GM23338 (cell line): ENCODE results near the gene ARPP21. TPM values are rescaled to one million over a fixed set of nuclear protein-coding genes. Genes with fewer than 3 reads are reported as not detected.

Experiments
- ATAC-seq: fragments of 200-7000 bp; cut with Tn5 transposase; 3 replicates; pipeline ENCODE4 v1.9.1; 2020
- DNase-seq: peaks from one replicate; pipeline ENCODE4 v3.0.0-alpha.2; 2015; ENCODE audit warnings: low spot score
- H2AFZ ChIP-seq: fragments of 200-600 bp; sonication (generic); 2 replicates; pipeline ENCODE4 v1.8.0; 2016; ENCODE audit warnings: antibody characterized with exemption, mild to moderate bottlenecking, moderate library complexity
- H3F3A ChIP-seq: fragments of 200-600 bp; sonication (generic); replicated peaks from 2 replicates; pipeline ENCODE4 v1.8.0; 2017; ENCODE audit warnings: antibody characterized with exemption, mixed run types, low read depth
- H3K27ac ChIP-seq: fragments of 200-600 bp; sonication (generic); 2 replicates; pipeline ENCODE4 v1.6.1; 2016; ENCODE audit warnings: low read depth
- H3K27me3 ChIP-seq: fragments of 200-600 bp; sonication (generic); 2 replicates; pipeline ENCODE4 v1.8.0; 2016; ENCODE audit warnings: mild to moderate bottlenecking, mixed run types, moderate library complexity; ENCODE audit not compliant: insufficient read depth
- H3K36me3 ChIP-seq: fragments of 200-600 bp; sonication (generic); 2 replicates; pipeline ENCODE4 v1.8.0; 2016; ENCODE audit warnings: mild to moderate bottlenecking; ENCODE audit not compliant: insufficient read depth
- H3K4me1 ChIP-seq: fragments of 200-600 bp; sonication (generic); 2 replicates; pipeline ENCODE4 v1.8.0; 2016; ENCODE audit warnings: mild to moderate bottlenecking, moderate library complexity; ENCODE audit not compliant: insufficient read depth
- H3K4me2 ChIP-seq: fragments of 200-600 bp; sonication (generic); 2 replicates; pipeline ENCODE4 v1.7.1; 2017; ENCODE audit warnings: mixed run types
- H3K4me3 ChIP-seq: fragments of 200-600 bp; sonication (generic); 2 replicates; pipeline ENCODE4 v1.6.1; 2016; ENCODE audit warnings: mixed run types
- H3K79me2 ChIP-seq: fragments of 200-600 bp; sonication (generic); replicated peaks from 2 replicates; pipeline ENCODE4 v1.8.0; 2017; ENCODE audit warnings: mild to moderate bottlenecking; ENCODE audit not compliant: insufficient read depth
- H3K9me2 ChIP-seq: fragments of 200-600 bp; sonication (generic); 2 replicates; pipeline ENCODE4 v1.8.0; 2017; ENCODE audit not compliant: insufficient read depth
- H4K20me1 ChIP-seq: fragments of 200-600 bp; sonication (generic); replicated peaks from 2 replicates; pipeline ENCODE4 v1.8.0; 2017; ENCODE audit warnings: mild to moderate bottlenecking; ENCODE audit not compliant: insufficient read depth
- H3K27ac Mint-ChIP-seq: 2 replicates; pipeline ENCODE4 v1.8.0; 2020; ENCODE audit warnings: inconsistent platforms, mild to moderate bottlenecking, moderate library complexity, mixed read lengths
- H3K27me3 Mint-ChIP-seq: 3 replicates; pipeline ENCODE4 v1.8.0; 2022; ENCODE audit warnings: low read depth, mild to moderate bottlenecking, moderate library complexity, mixed read lengths, inconsistent platforms; ENCODE audit not compliant: insufficient read depth, poor library complexity
- H3K36me3 Mint-ChIP-seq: 3 replicates; pipeline ENCODE4 v1.8.0; 2021; ENCODE audit warnings: low read depth, mild to moderate bottlenecking, inconsistent platforms, moderate library complexity, mixed read lengths
- H3K4me1 Mint-ChIP-seq: 3 replicates; pipeline ENCODE4 v1.8.0; 2020; ENCODE audit warnings: mild to moderate bottlenecking, inconsistent platforms, mixed read lengths
- H3K4me3 Mint-ChIP-seq: 3 replicates; pipeline ENCODE4 v1.8.0; 2021; ENCODE audit warnings: moderate library complexity, mild to moderate bottlenecking, inconsistent platforms, mixed read lengths
- H3K9me3 Mint-ChIP-seq: 3 replicates; pipeline ENCODE4 v1.8.0; 2020; ENCODE audit warnings: moderate library complexity, mild to moderate bottlenecking, inconsistent platforms, mixed read lengths
- CREB1 ChIP-seq: fragments of 250-450 bp; sonication (Bioruptor Pico); IDR thresholded peaks from 2 replicates; pipeline ENCODE4 v1.5.0; 2020; ENCODE audit warnings: low read depth, mild to moderate bottlenecking, moderate library complexity
- EZH2 ChIP-seq: fragments of 200-600 bp; sonication (generic); IDR thresholded peaks from one replicate; pipeline ENCODE4 v1.8.0; 2017; ENCODE audit warnings: antibody characterized with exemption, mild to moderate bottlenecking, low read depth; ENCODE audit not compliant: unreplicated experiment
- EZH2phosphoT487 ChIP-seq: fragments of 200-600 bp; sonication (generic); IDR thresholded peaks from one replicate; pipeline ENCODE4 v1.8.1; 2018; ENCODE audit warnings: antibody characterized with exemption; ENCODE audit not compliant: unreplicated experiment
- JUNB ChIP-seq: IDR thresholded peaks from one replicate; pipeline ENCODE4 v1.6.1; 2016; ENCODE audit warnings: antibody characterized with exemption; ENCODE audit not compliant: unreplicated experiment
- NANOG ChIP-seq: IDR thresholded peaks from 2 replicates; pipeline ENCODE4 v1.6.1; 2016; ENCODE audit warnings: antibody characterized with exemption, borderline replicate concordance
- POLR2AphosphoS5 ChIP-seq: IDR thresholded peaks from 2 replicates; pipeline ENCODE4 v1.6.1; 2016; ENCODE audit warnings: antibody characterized with exemption, low read depth
- REST ChIP-seq: IDR thresholded peaks from one replicate; pipeline ENCODE4 v1.6.1; 2018; ENCODE audit warnings: antibody characterized with exemption; ENCODE audit not compliant: unreplicated experiment
- STAT1 ChIP-seq: IDR thresholded peaks from one replicate; pipeline ENCODE4 v1.6.1; 2016; ENCODE audit warnings: antibody characterized with exemption; ENCODE audit not compliant: unreplicated experiment
- ZNF331 ChIP-seq: fragments of 250-450 bp; sonication (Bioruptor Pico); IDR thresholded peaks from 2 replicates; pipeline ENCODE4 v1.5.0; 2020; ENCODE audit warnings: low read depth, mild to moderate bottlenecking, moderate library complexity
- polyA plus RNA-seq: library from polyadenylated mRNA; unstranded; fragments of >200 nt; fragmentation: Nextera tagmentation; extraction: Ambion mirVana; gene quantifications from 2 replicates; pipeline ENCODE4 v1.2.1, GENCODE V29; 2016
- total RNA-seq: library from RNA; depleted of rRNA; stranded (reverse); fragments of >200 nt; shearing (Covaris generic); gene quantifications from 2 replicates; pipeline ENCODE4 v1.2.3, GENCODE V29; 2014
- TF ChIP-seq, protein P1 (sequence below): fragments of 250-450 bp; sonication (Bioruptor Pico); IDR thresholded peaks from 2 replicates; pipeline ENCODE4 v1.5.0; 2020; ENCODE audit warnings: mild to moderate bottlenecking, moderate library complexity

The ARPP21 gene
- total and polyA plus RNA-seq, 2 experiments from 2014 or later = not detected

DNA sequence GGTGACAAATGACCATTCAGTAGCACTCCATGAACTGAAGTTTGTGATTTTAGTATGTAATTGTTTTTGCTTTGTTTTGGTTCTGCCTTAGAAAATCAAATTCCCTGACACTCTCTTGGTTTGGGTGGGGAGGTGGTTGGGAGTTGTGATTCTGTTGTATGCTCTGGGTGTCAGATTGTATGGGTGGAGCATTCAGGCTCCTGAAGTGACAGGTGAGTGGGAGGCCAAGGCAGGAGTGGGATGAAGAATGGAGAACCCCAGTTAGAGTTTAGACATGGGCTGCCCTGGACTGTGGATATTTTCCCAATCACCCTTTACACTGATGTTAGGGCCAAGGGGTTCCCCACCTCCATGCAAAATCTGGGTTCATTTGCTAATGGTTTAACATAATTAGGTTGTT is 83.6 kb downstream of the ARPP21 start:
- no peak overlapping the region for H2AFZ ChIP-seq
- Mint-ChIP-seq H3K9me3 (no peaks in the 10 kb centered on the region), H3K4me3 (no peak overlapping the region), H3K27me3 (peaks cover 40% of the 10 kb centered on the region), H3K36me3 (no peaks in the 10 kb centered on the region), H3K4me1 (peaks cover 11% of the 10 kb centered on the region; the same call in 2 of the 3 replicates), H3K27ac (no peak overlapping the region)
- ATAC-seq = no peak
- peaks cover 68% of the 10 kb centered on the region for H3K27me3 ChIP-seq
- no peak overlapping the region for H3K4me2 ChIP-seq
- H4K20me1 ChIP-seq = peaks cover 6% of the 10 kb centered on the region
- no peaks in the 10 kb centered on the region for H3K4me1 ChIP-seq
- no peaks in the 10 kb centered on the region for H3K79me2 ChIP-seq
- no peaks in the 10 kb centered on the region for H3K36me3 ChIP-seq
- TF ChIP-seq, protein P1, sequence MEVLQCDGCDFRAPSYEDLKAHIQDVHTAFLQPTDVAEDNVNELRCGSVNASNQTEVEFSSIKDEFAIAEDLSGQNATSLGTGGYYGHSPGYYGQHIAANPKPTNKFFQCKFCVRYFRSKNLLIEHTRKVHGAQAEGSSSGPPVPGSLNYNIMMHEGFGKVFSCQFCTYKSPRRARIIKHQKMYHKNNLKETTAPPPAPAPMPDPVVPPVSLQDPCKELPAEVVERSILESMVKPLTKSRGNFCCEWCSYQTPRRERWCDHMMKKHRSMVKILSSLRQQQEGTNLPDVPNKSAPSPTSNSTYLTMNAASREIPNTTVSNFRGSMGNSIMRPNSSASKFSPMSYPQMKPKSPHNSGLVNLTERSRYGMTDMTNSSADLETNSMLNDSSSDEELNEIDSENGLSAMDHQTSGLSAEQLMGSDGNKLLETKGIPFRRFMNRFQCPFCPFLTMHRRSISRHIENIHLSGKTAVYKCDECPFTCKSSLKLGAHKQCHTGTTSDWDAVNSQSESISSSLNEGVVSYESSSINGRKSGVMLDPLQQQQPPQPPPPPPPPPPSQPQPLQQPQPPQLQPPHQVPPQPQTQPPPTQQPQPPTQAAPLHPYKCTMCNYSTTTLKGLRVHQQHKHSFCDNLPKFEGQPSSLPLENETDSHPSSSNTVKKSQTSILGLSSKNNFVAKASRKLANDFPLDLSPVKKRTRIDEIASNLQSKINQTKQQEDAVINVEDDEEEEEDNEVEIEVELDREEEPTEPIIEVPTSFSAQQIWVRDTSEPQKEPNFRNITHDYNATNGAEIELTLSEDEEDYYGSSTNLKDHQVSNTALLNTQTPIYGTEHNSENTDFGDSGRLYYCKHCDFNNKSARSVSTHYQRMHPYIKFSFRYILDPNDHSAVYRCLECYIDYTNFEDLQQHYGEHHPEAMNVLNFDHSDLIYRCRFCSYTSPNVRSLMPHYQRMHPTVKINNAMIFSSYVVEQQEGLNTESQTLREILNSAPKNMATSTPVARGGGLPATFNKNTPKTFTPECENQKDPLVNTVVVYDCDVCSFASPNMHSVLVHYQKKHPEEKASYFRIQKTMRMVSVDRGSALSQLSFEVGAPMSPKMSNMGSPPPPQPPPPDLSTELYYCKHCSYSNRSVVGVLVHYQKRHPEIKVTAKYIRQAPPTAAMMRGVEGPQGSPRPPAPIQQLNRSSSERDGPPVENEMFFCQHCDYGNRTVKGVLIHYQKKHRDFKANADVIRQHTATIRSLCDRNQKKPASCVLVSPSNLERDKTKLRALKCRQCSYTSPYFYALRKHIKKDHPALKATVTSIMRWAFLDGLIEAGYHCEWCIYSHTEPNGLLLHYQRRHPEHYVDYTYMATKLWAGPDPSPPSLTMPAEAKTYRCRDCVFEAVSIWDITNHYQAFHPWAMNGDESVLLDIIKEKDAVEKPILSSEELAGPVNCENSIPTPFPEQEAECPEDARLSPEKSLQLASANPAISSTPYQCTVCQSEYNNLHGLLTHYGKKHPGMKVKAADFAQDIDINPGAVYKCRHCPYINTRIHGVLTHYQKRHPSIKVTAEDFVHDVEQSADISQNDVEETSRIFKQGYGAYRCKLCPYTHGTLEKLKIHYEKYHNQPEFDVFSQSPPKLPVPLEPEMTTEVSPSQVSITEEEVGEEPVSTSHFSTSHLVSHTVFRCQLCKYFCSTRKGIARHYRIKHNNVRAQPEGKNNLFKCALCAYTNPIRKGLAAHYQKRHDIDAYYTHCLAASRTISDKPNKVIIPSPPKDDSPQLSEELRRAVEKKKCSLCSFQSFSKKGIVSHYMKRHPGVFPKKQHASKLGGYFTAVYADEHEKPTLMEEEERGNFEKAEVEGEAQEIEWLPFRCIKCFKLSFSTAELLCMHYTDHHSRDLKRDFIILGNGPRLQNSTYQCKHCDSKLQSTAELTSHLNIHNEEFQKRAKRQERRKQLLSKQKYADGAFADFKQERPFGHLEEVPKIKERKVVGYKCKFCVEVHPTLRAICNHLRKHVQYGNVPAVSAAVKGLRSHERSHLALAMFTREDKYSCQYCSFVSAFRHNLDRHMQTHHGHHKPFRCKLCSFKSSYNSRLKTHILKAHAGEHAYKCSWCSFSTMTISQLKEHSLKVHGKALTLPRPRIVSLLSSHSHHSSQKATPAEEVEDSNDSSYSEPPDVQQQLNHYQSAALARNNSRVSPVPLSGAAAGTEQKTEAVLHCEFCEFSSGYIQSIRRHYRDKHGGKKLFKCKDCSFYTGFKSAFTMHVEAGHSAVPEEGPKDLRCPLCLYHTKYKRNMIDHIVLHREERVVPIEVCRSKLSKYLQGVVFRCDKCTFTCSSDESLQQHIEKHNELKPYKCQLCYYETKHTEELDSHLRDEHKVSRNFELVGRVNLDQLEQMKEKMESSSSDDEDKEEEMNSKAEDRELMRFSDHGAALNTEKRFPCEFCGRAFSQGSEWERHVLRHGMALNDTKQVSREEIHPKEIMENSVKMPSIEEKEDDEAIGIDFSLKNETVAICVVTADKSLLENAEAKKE = no peak
- TF ChIP-seq STAT1 (no peak), POLR2AphosphoS5 (no peak), ZNF331 (CRISPR knock-in tag) (no peak), REST (no peak), NANOG (no peak), JUNB (no peak), EZH2 (no peak), EZH2phosphoT487 (no peak), CREB1 (CRISPR knock-in tag) (no peak)
- H3K27ac ChIP-seq = no peak overlapping the region
- DNase-seq = no peak
- H3K4me3 ChIP-seq = no peak overlapping the region
- no peaks in the 10 kb centered on the region for H3F3A ChIP-seq
- no peaks in the 10 kb centered on the region for H3K9me2 ChIP-seq
